ENCODE results near the gene ATXN1. TPM values are rescaled to one million over a fixed set of nuclear protein-coding genes. Genes with fewer than 3 reads are reported as not detected.

Gene ATXN1
- total and polyA plus RNA-seq, 2 of the 13 experiments (the other 11 are each of a cell fraction or from before 2014, with no cell fraction given): 20.7 to 39.5 TPM

GRCh38 chr6:16333580-16333979 is 427.7 kb downstream of the ATXN1 start:
- Histone ChIP-seq H3K27ac (ENCODE audit: extremely low read length, insufficient read depth, low read length) (no peak overlapping the region), H4K20me1 (ENCODE audit: insufficient read depth, low read length) (peaks cover 7% of the 10 kb centered on the region; the same call in 1 of the 2 replicates), H3K9ac (ENCODE audit: insufficient read depth, low read depth, low read length) (no peak overlapping the region), H3K4me2 (ENCODE audit: low read depth, low read length) (no peak overlapping the region), H2AFZ (ENCODE audit: low read length) (no peak overlapping the region), H3K79me2 (ENCODE audit: insufficient read depth, low read length) (no peaks in the 10 kb centered on the region), H3K9me3 (ENCODE audit: low read length) (no peaks in the 10 kb centered on the region), H3K27me3 (ENCODE audit: control insufficient read depth in 1 of 2, insufficient read depth in 2 of 2, low read length in 2 of 2) (no peaks in the 10 kb centered on the region), H3K4me1 (ENCODE audit: insufficient read depth, low read length) (peaks cover 7% of the 10 kb centered on the region), H3K36me3 (replicated peaks in 1 of 2; ENCODE audit: control insufficient read depth in 1 of 2, insufficient read depth in 2 of 2, low read length in 2 of 2) (peaks cover 0 to 2% of the 10 kb centered on the region in 2 experiments; a peak in 1 of 5 replicates), H3K4me3 (replicated peaks in 1 of 3; ENCODE audit: insufficient read depth in 1 of 3, low read depth in 2 of 3, low read length in 3 of 3) (no peak overlapping the region)
- DNase-seq (ENCODE audit: low spot score) (no peak), ATAC-seq (no peak), FAIRE-seq (no peak)
- POLR2A ChIA-PET: no interaction called here
- no TSS peak for BruUV-seq (replicated peaks)
- CTCF ChIA-PET (ENCODE audit: low intra/inter-chr PET ratio, low total read pairs): no interaction called here
- in situ Hi-C loops (cut with HindIII; ENCODE audit: extremely low pct_ligation_motif_present, low pct_unique_long_range_greater_than_20kb) (loop anchor here (5.0 to 25.0 kb wide), 2 partner anchors 429 to 629 kb away; partner anchors contain the start of gene ATXN1), intact Hi-C loops (cut with micrococcal nuclease; ENCODE audit: unreplicated experiment) (loop anchor here (2.0 to 10.0 kb wide), 3 partner anchors 75 to 634 kb away; no protein-coding TSS in a partner anchor)
- TF ChIP-seq ZNF431 (CRISPR knock-in tag; IDR thresholded peaks at IDR 0.05; ENCODE audit: borderline replicate concordance, low read depth): no peak
- no peak for TF ChIP-seq NFIB (CRISPR knock-in tag; IDR thresholded peaks at IDR 0.05; ENCODE audit: borderline replicate concordance)
- TF ChIP-seq ZBTB8A (CRISPR knock-in tag; IDR thresholded peaks at IDR 0.05; ENCODE audit: borderline replicate concordance, low read depth): no peak
- peak; percentile 83 for TF ChIP-seq MAFF (IDR thresholded peaks at IDR 0.05; ENCODE audit: low read depth, low read length)
- no peak for TF ChIP-seq ZFP82 (CRISPR knock-in tag; IDR thresholded peaks at IDR 0.05; ENCODE audit: borderline replicate concordance)
- no peak for TF ChIP-seq ZNF18 (CRISPR knock-in tag; IDR thresholded peaks at IDR 0.05; ENCODE audit: insufficient replicate concordance)
- no peak for TF ChIP-seq ZBTB34 (CRISPR knock-in tag; IDR thresholded peaks at IDR 0.05)
- peak; percentile 83 to 90 for TF ChIP-seq MAFK (conservative IDR thresholded peaks at IDR 0.05 in 1 of 2, IDR thresholded peaks at IDR 0.05 in 1 of 2; ENCODE audit: low read length in 2 of 2)
- TF ChIP-seq ZNF382 (CRISPR knock-in tag; IDR thresholded peaks at IDR 0.05; ENCODE audit: borderline replicate concordance): no peak
- TF ChIP-seq ZNF501 (CRISPR knock-in tag; IDR thresholded peaks at IDR 0.05): no peak
- no peak for TF ChIP-seq ATM (IDR thresholded peaks at IDR 0.05; ENCODE audit: borderline replicate concordance)
- no peak for TF ChIP-seq ZNF317 (CRISPR knock-in tag; IDR thresholded peaks at IDR 0.05)
- TF ChIP-seq NFE2 (CRISPR knock-in tag; IDR thresholded peaks at IDR 0.05): peak; percentile 25; the same call in 1 of the 2 replicates
- no peak for TF ChIP-seq PAF1 (CRISPR knock-in tag; IDR thresholded peaks at IDR 0.05)
- WGBS (ENCODE audit: low lambda C conversion rate): 95% methylated on average over 3 of the region's 3 CpGs
